ENCODE results near the gene MCEMP1.

DNA sequence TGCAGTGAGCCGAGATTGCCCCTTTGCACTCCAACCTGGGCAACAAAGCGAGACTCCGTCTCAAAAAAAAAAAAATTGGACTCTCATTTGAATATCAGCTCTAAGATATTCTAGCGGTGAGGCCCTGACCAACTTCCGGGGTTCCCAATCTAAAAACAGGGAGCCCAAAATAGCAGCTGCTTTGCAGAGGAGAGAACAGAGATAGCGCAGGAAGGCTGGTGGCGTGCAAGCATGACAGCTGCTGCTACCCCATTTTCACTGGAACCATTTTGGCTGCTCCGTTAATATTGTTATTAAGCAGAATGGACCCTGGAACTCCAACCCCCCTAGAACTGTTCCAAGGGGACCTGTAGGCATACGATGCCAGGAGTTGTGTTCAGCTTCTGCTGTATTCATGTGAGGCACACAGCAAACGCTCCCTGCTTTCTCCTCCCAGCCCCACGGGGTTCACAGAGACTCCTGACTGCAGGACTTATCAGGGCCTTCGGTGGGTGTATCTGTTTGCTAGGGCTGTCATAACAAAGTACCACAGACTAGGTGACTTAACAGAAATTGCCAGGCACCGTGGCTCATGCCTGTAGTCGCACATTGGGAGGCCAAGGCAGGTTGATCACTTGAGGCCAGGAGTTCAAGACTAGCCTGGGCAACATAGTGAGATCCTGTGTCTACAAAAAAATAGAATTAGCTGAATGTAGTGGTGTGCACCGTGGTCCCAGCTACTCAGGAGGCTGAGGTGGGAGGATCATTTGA is 28.4 kb upstream of the MCEMP1 start:
- TF ChIP-seq, protein P1, sequence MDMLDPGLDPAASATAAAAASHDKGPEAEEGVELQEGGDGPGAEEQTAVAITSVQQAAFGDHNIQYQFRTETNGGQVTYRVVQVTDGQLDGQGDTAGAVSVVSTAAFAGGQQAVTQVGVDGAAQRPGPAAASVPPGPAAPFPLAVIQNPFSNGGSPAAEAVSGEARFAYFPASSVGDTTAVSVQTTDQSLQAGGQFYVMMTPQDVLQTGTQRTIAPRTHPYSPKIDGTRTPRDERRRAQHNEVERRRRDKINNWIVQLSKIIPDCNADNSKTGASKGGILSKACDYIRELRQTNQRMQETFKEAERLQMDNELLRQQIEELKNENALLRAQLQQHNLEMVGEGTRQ (IDR thresholded peaks at IDR 0.05; ENCODE audit: low read depth, low read length), result no peak
- TF ChIP-seq MAZ (IDR thresholded peaks at IDR 0.05; ENCODE audit: borderline replicate concordance, low read depth, low read length) (no peak), POLR2A (IDR thresholded peaks at IDR 0.05; ENCODE audit: low read depth, low read length) (no peak), CTCF (conservative IDR thresholded peaks at IDR 0.05; ENCODE audit: low read depth, low read length) (no peak), FOS (IDR thresholded peaks at IDR 0.05; ENCODE audit: low read depth, low read length) (no peak), RAD21 (IDR thresholded peaks at IDR 0.05; ENCODE audit: low read length) (no peak), SMC3 (IDR thresholded peaks at IDR 0.05; ENCODE audit: low read depth, low read length) (no peak), CEBPB (IDR thresholded peaks at IDR 0.05; ENCODE audit: low read depth, low read length) (no peak), NFE2L2 (IDR thresholded peaks at IDR 0.05; ENCODE audit: low read depth, low read length) (no peak), CHD1 (IDR thresholded peaks at IDR 0.05; ENCODE audit: low read depth, low read length) (no peak), MXI1 (IDR thresholded peaks at IDR 0.05; ENCODE audit: borderline replicate concordance, low read depth, low read length) (no peak), RFX5 (IDR thresholded peaks at IDR 0.05; ENCODE audit: low read depth, low read length) (no peak), RCOR1 (IDR thresholded peaks at IDR 0.05; ENCODE audit: insufficient replicate concordance, low read length) (no peak)
- TF ChIP-seq, protein P2, sequence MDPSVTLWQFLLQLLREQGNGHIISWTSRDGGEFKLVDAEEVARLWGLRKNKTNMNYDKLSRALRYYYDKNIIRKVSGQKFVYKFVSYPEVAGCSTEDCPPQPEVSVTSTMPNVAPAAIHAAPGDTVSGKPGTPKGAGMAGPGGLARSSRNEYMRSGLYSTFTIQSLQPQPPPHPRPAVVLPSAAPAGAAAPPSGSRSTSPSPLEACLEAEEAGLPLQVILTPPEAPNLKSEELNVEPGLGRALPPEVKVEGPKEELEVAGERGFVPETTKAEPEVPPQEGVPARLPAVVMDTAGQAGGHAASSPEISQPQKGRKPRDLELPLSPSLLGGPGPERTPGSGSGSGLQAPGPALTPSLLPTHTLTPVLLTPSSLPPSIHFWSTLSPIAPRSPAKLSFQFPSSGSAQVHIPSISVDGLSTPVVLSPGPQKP (IDR thresholded peaks at IDR 0.05; ENCODE audit: borderline replicate concordance, low read depth, low read length), result no peak

Measured in IMR-90 (cell line).